OCI-LY1 (cell line): ENCODE results near the gene OGFR.

Source experiments
- CTCF ChIP-seq: fragments of 200-600 bp; sonication (generic), shearing (Covaris generic); IDR thresholded peaks from 2 replicates; pipeline ENCODE4 v1.5.1; 2017; ENCODE audit warnings: mild to moderate bottlenecking, antibody characterized with exemption, low read length, moderate library complexity, mixed read lengths
- EZH2 ChIP-seq: fragments of 200-600 bp; sonication (generic), shearing (Covaris generic); IDR thresholded peaks from 2 replicates; pipeline ENCODE4 v1.8.0; 2017; ENCODE audit warnings: borderline replicate concordance, mixed run types, mild to moderate bottlenecking, antibody characterized with exemption, low read length, moderate library complexity, mixed read lengths

- TF ChIP-seq CTCF (no peak), EZH2 (no peak)
Observed at GRCh38 chr20:62763404-62763803, 41.2 kb upstream of the OGFR start.
